Activated T-cell treated with anti-CD3 and anti-CD28 coated beads, Interleukin-2, amount 50 U/mL, for 72 hours (primary cell): Measurements from ENCODE around the gene PKP4. TPM values are rescaled to one million over a fixed set of nuclear protein-coding genes. Genes with fewer than 3 reads are reported as not detected.

Experiments
- ATAC-seq, 2 donors: fragments of 150-1000 bp; cut with Tn5 transposase; replicated peaks in 1 of 2; 2 replicates each; pipeline ENCODE4 v1.10.0; 2021; ENCODE audit warnings: moderate library complexity in 2 of 2, mild to moderate bottlenecking in 1 of 2
- DNase-seq, 2 donors: peaks; one replicate each; pipeline ENCODE4 v3.0.0; 2021 to 2022; ENCODE audit warnings: mixed read lengths in 1 of 2
- H3K27ac Mint-ChIP-seq: one replicate; pipeline ENCODE4 v1.8.0; 2022; ENCODE audit warnings: mild to moderate bottlenecking, moderate library complexity, mixed read lengths
- H3K27me3 Mint-ChIP-seq: one replicate; pipeline ENCODE4 v1.8.0; 2022; ENCODE audit warnings: low read depth, mixed read lengths
- H3K36me3 Mint-ChIP-seq, 2 donors: one replicate each; pipeline ENCODE4 v1.8.0; 2022; ENCODE audit warnings: mixed read lengths in 2 of 2, mild to moderate bottlenecking in 1 of 2; ENCODE audit not compliant: insufficient read depth in 2 of 2
- H3K4me1 Mint-ChIP-seq: one replicate; pipeline ENCODE4 v1.8.0; 2022; ENCODE audit warnings: low read depth, mixed read lengths
- H3K4me3 Mint-ChIP-seq, 2 donors: one replicate each; pipeline ENCODE4 v1.8.0; 2022; ENCODE audit warnings: mild to moderate bottlenecking in 2 of 2, mixed read lengths in 2 of 2, moderate library complexity in 2 of 2
- H3K9me3 Mint-ChIP-seq, 2 donors: one replicate each; pipeline ENCODE4 v1.8.0; 2022; ENCODE audit warnings: mixed read lengths in 2 of 2
- total RNA-seq, 2 donors: library from RNA; stranded (reverse); gene quantifications; one replicate each; pipeline ENCODE4 v1.2.3, GENCODE V29; 2022

The PKP4 gene
- total RNA-seq, 2 donors from 2014 or later: 36.0 to 41.3 TPM

DNA sequence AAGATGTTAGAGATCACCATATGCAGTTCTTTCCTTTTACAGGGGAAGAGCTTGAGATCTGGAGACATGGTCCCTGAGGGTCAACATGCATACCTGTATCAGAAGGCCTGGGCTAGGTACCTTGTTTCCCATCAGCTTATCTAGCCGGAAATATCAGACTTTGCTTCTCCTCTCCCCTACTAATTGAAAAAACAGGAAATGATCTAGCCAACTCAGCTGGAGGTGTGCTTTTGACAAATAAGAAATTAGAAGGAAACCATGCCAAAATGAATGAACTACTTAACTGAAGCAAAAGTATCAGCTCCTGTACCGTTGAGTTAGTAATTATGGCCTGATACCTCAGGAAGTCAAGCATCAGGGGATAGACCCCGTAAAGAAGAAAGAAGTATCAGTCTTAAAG, 20.4 kb downstream of the PKP4 start:
- peak overlapping the region; percentile 75 for H3K27ac Mint-ChIP-seq
- ATAC-seq (no peak), DNase-seq (no peak)
- no peaks in the 10 kb centered on the region for H3K27me3 Mint-ChIP-seq
- H3K4me1 Mint-ChIP-seq: peaks cover 12% of the 10 kb centered on the region
- peak overlapping the region in 1 of 2 donors; percentile 2 for H3K4me3 Mint-ChIP-seq
- peaks cover 0 to 2% of the 10 kb centered on the region in 2 donors for H3K9me3 Mint-ChIP-seq
- H3K36me3 Mint-ChIP-seq: peaks cover 0 to 3% of the 10 kb centered on the region in 2 donors

DNA sequence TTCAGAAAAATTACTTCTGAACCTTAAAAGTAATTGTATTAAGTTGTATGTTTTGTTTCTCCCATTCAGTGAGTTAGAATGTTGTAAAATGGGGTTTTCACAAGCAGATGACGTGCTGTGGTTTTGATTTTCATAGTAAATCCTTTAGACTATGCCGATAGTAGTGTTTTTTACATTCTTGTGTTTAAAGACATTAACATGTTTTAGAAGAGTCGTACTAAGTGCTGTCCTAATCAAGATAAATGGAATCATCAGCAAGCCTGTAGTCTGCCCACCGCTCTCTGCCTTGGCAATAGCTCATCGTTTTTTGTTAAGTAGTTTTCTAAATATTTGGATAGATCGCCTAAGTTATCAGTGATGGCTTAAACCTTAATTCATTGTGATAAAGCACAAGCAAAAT, 21.5 kb downstream of the PKP4 start:
- Mint-ChIP-seq H3K27ac (peak overlapping the region; percentile 32), H3K27me3 (no peaks in the 10 kb centered on the region)
- no peak for ATAC-seq

DNA sequence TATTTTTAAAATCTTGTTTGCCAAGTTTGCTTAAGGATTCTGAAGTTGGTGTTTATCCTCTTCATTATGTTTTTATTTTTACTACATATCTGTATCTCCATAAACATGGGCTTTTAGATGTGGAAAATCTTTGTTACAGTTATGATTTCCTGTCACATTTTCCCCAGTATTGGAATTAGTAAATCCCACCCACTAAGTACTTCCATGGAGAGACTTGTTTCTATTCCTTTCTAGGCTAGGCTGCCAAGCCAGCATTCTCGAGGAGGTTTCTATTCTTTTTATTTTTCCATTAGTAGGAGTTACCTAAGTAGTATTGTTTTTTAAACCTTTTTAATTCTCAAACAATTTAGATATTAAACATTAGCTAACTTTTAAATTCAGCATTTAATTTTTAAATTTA, 22.1 kb downstream of the PKP4 start:
- DNase-seq: no peak
- Mint-ChIP-seq H3K4me3 (no peak overlapping the region), H3K4me1 (peaks cover 19% of the 10 kb centered on the region), H3K27ac (no peak overlapping the region), H3K36me3 (peaks cover 0 to 1% of the 10 kb centered on the region in 2 donors), H3K27me3 (no peaks in the 10 kb centered on the region), H3K9me3 (no peaks in the 10 kb centered on the region)
- ATAC-seq: no peak

More for the DNA sequence above, 21.5 kb downstream of the PKP4 start:
- no peak for DNase-seq
- Mint-ChIP-seq H3K4me1 (peaks cover 16% of the 10 kb centered on the region), H3K9me3 (no peaks in the 10 kb centered on the region), H3K4me3 (no peak overlapping the region), H3K36me3 (peaks cover 0 to under 1% of the 10 kb centered on the region in 2 donors)

DNA sequence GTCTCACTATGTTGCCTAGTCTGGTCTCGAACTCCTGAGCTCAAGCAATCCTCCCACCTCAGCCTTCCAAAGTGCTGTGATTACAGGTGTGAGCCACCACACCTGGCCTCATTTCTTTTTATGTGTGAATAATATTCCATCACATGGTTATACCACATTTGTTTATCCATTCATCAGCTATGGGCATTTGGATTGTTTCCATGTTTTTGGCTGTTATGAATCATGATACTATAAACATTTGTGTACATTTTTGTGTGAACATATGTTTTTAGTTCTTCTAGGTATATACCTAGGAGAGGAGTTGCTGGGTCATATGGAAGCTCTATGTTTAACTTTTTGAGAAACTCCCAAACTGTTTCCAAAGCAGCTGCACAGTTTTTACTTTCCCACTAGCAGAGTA, 24.4 kb downstream of the PKP4 start:
- Mint-ChIP-seq H3K27me3 (no peaks in the 10 kb centered on the region), H3K4me1 (peaks cover 29% of the 10 kb centered on the region), H3K4me3 (no peak overlapping the region), H3K36me3 (peaks cover 0 to 1% of the 10 kb centered on the region in 2 donors), H3K9me3 (no peaks in the 10 kb centered on the region), H3K27ac (no peak overlapping the region)
- ATAC-seq (no peak), DNase-seq (no peak)

DNA sequence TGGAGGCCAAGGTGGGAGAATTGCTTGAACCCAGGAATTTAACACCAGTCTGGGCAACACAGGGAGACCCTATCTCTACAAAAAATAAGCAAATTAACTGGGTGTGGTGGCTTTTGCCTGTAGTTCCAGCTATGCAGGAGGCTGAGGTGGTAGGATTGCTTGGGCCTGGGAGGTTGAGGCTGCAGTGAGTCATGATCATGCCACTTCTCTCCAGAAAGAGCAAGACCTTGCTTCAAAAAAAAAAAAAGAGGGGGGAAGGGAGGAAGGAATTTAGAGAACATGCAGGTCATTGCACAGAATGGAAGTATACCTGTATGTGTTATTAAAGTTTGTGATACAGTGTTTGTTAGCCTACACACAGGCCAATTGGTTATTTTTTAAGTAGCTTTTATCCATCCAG, 25.8 kb downstream of the PKP4 start:
- Mint-ChIP-seq H3K27me3 (no peaks in the 10 kb centered on the region), H3K9me3 (no peaks in the 10 kb centered on the region), H3K4me1 (peaks cover 31% of the 10 kb centered on the region), H3K27ac (no peak overlapping the region), H3K4me3 (no peak overlapping the region), H3K36me3 (peaks cover 0 to 1% of the 10 kb centered on the region in 2 donors)
- no peak for ATAC-seq
- DNase-seq: no peak

DNA sequence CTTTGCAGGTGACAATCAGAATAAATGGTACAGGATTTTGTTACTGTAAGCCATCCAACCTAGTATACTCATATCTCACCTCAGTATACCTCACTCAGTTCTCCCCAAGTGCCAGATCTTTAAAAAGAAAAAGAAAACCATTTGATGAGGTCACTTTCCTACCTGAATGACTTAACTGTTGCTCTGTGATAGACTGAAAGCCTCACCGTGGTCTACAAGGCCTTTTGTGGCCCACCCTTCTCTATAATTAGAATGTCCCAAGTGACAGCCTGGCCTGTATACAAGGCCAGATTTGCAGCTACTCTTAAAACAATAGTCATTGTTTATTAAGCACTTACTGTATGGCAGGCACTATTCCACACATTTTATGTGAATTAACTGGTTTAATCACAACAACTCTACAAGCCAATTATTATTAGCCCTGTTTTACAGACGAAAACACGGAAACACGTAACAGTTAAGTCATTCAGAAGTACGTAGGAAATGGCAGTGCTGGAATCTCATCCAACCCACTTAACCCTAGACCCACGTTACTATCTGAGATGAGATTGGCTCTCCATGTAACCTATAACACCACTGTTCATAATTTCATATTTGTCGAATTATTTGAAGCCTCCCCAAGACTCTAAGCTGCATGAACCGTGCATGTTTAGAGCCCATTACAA, 28.3 kb downstream of the PKP4 start:
- ATAC-seq: peak; percentile 97 to 98

DNA sequence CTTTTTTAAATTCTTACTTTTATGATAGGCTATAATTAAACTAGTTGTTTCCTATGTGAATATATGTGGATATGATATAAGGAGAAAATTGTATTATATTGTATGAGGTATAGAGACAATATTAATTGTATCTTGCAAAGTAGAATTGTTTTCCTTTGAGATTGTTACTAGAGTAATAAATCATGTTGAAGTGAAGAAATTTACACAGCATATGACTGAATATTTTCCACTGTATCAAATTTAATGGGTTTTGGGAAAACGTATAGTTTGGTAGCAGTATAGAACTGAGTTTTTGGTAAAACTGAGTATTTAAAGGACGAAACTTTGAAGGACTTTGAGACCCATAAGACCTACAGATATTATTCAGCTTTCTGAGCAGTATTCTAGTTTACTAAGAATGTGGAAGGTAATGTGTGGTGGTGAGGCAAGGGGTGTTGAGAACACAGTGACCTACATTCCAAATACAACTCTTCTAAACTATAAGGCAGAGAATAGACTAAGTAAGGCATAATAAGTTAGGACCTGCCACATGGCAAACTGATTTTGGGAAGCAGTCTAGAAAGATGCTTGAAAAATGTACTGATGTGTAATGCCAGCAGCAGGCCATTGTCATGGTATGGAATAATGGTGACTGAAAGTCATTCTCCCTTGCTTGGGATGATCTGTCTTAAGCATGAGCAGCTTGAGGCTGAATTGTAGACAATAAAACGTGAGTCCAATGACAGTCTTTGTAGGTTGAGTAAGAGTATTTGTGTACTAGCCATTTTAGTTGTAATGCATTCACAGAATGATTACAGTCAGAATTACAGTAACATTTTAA, 29.6 kb downstream of the PKP4 start:
- Mint-ChIP-seq H3K36me3 (peaks cover 0 to 1% of the 10 kb centered on the region in 2 donors), H3K4me3 (peak overlapping the region in 1 of 2 donors; percentile 36), H3K27me3 (no peaks in the 10 kb centered on the region), H3K4me1 (peaks cover 28% of the 10 kb centered on the region), H3K9me3 (no peaks in the 10 kb centered on the region), H3K27ac (no peak overlapping the region)
- DNase-seq (no peak), ATAC-seq (peak; percentile 17 to 21)

More for the DNA sequence above, 28.3 kb downstream of the PKP4 start:
- Mint-ChIP-seq H3K4me1 (peaks cover 28% of the 10 kb centered on the region), H3K36me3 (peaks cover 0 to 1% of the 10 kb centered on the region in 2 donors), H3K9me3 (no peaks in the 10 kb centered on the region), H3K4me3 (peak overlapping the region in 1 of 2 donors; percentile 24), H3K27ac (no peak overlapping the region), H3K27me3 (no peaks in the 10 kb centered on the region)
- peak in 1 of 2 donors; percentile 12 for DNase-seq

DNA sequence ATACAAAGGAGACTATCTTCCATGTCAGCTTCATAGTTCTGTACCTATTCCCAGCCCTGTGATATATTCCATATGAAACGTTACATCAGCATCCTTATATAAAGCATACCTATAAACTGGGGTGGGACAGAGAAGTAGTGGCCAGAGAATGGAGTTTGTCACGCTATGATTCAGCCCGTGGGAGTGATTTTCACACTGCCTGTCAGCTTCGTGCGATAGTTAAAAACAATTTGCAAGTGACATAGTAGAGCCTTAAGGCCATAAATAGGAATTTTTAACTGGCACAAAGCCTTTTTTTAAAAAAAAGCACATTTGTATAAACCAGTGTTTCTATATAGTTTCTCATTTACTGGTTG, 30.2 kb downstream of the PKP4 start:
- ATAC-seq: peak; percentile 21 to 24
- Mint-ChIP-seq H3K4me3 (no peak overlapping the region), H3K36me3 (peaks cover 0 to 1% of the 10 kb centered on the region in 2 donors), H3K4me1 (peaks cover 28% of the 10 kb centered on the region), H3K27me3 (no peaks in the 10 kb centered on the region), H3K9me3 (no peaks in the 10 kb centered on the region), H3K27ac (no peak overlapping the region)
- peak in 1 of 2 donors; percentile 11 for DNase-seq

DNA sequence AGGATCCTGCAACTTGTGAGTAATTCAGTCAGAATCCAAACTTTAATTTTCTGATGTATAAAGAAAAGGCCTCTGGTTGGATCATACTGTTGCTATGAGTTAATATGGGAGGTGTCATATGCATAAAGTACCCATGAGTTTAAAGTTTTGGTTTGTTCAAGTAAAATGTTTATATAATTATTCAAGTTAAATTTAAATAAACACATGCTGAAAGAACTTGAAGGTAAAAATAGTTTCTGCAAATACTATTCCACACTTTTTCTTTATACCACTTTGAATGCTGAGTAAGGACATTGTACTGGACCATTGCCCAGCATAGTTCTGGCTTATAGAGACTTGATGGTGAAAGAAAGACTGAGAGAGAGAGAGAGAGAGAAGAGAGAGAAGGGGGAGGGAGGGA, 30.7 kb downstream of the PKP4 start:
- Mint-ChIP-seq H3K27ac (no peak overlapping the region), H3K27me3 (no peaks in the 10 kb centered on the region), H3K4me1 (peaks cover 28% of the 10 kb centered on the region), H3K9me3 (no peaks in the 10 kb centered on the region), H3K36me3 (peaks cover 0 to 1% of the 10 kb centered on the region in 2 donors), H3K4me3 (no peak overlapping the region)
- DNase-seq: no peak
- no peak for ATAC-seq

DNA sequence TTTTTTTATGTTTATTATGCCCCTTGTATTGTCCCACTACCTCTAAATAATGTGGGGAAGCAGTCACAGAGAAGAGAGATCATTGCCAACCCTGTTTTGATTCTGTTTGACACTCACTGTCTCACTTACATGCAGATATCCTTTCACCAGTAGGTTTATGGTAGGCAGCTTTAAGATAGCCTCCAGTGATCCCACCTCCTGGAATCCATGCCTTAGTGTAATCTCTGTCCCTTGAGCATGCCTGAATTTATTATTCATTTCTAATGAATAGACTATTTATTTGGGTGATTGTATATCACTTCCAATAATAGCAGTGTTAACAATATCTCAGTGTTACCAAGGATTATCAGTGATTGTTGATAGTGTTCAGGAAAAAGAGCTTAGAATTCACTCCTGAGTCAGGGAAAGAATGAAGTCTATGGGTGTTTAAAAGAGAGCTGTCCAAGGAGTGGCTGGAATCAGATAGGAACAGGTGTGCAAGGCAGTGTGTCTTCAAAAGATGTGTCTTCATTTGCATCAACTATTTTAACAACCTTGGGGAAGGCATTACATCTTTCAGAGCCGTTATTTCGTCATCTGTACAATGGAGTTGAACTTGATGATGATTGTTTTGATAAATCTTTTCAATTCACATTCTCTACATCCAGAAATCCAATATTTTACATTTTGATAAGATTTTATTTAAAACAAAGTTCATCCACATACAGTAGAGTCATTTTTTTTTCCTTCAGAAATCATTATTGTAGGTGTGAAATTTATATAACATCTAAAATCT, 31.9 kb downstream of the PKP4 start:
- H3K27me3 Mint-ChIP-seq: no peaks in the 10 kb centered on the region
- DNase-seq: no peak
- no peak overlapping the region for H3K27ac Mint-ChIP-seq
- no peak for ATAC-seq
- peaks cover 21% of the 10 kb centered on the region for H3K4me1 Mint-ChIP-seq
- H3K36me3 Mint-ChIP-seq: no peaks in the 10 kb centered on the region
- no peaks in the 10 kb centered on the region for H3K9me3 Mint-ChIP-seq
- H3K4me3 Mint-ChIP-seq: no peak overlapping the region

DNA sequence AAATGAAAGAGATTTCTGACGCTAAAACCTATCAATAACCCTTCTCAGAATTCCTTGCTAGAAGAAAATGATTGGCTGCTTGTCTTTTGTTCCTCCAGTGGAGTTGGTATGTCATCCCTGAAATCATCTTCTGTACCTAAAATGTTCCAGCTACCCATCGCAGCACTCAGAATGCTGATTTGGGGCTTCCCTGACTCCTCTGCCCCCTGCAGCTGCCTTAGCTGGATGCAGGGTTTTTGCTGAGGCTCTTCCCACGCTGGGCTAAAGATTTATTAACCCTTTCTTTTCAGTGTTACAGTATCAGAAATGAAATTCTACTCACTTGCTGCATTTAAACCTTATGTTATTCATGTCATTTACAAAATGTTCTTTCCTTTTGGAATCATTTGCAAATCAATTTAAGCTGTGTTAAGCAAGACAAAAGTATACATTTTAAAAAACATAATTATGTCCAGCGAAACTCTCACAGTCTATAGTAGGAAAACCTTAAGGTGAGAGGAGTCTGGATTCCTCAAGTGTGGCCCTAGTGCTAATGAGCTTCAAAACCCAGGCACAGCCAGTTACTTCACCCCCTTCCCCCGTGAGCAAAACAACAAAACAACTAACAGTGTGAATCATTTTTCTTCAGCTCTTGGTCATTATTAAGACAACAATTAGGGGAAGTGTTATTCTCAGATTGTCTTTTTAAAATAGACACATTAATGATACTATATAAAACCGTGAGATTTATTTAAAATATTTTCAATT, 32.8 kb downstream of the PKP4 start:
- ATAC-seq: no peak
- H3K27ac Mint-ChIP-seq: no peak overlapping the region
- H3K27me3 Mint-ChIP-seq: no peaks in the 10 kb centered on the region
- H3K9me3 Mint-ChIP-seq: no peaks in the 10 kb centered on the region
- no peak for DNase-seq
- peaks cover 18% of the 10 kb centered on the region for H3K4me1 Mint-ChIP-seq
- H3K4me3 Mint-ChIP-seq: no peak overlapping the region
- H3K36me3 Mint-ChIP-seq: no peaks in the 10 kb centered on the region

DNA sequence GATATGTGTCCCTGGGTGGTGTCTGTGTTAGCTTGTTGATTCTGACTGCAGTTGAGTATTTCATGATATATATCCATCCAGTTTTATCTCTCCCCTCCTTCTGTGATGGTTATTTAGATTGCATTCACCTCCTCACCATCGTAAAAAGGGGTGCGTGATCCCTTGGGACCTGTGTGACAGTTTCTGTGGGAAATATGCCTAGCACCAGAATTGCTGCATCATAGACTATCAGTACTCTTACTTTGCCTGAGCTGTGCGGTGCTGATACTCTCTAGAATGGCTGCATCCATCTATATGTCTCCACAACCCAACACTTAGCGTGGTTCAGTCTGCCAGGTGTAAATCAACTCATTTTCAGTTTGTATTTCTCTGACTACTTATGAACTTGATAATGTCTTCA, 34.3 kb downstream of the PKP4 start:
- no peaks in the 10 kb centered on the region for H3K36me3 Mint-ChIP-seq
- no peak overlapping the region for H3K27ac Mint-ChIP-seq
- ATAC-seq (no peak), DNase-seq (no peak)
- no peaks in the 10 kb centered on the region for H3K27me3 Mint-ChIP-seq
- H3K4me3 Mint-ChIP-seq: no peak overlapping the region
- H3K9me3 Mint-ChIP-seq: no peaks in the 10 kb centered on the region
- peaks cover 12% of the 10 kb centered on the region for H3K4me1 Mint-ChIP-seq
